Esophagus (tissue), 2 donors: ENCODE measurements around the gene GIMAP8. TPM values are rescaled to one million over a fixed set of nuclear protein-coding genes. Genes with fewer than 3 reads are reported as not detected.
A peak's percentile ranks its signal among the peaks of the same experiment; 100 is the strongest.
"Not testable (repeated sequence)": the region's sequence is repeated elsewhere in the genome, so short reads cannot be mapped to it uniquely, and the experiment has no call there.

ENCODE experiments used
- H3K27ac ChIP-seq, 2 donors: one replicate each; pipeline ENCODE4 v1.5.1; 2013; ENCODE audit warnings: low read depth in 2 of 2, mild to moderate bottlenecking in 2 of 2, inconsistent platforms in 1 of 2, low read length in 1 of 2, moderate library complexity in 1 of 2
- H3K27me3 ChIP-seq, 2 donors: one replicate each; pipeline ENCODE4 v1.6.1; 2013; ENCODE audit warnings: low read length in 2 of 2, control low read depth in 1 of 2, mild to moderate bottlenecking in 1 of 2; ENCODE audit not compliant: insufficient read depth in 2 of 2, control insufficient read depth in 1 of 2
- H3K36me3 ChIP-seq, 2 donors: one replicate each; pipeline ENCODE4 v1.6.1; 2013; ENCODE audit warnings: low read length in 1 of 2; ENCODE audit not compliant: control insufficient read depth in 2 of 2, insufficient read depth in 2 of 2
- H3K4me1 ChIP-seq, 2 donors: one replicate each; pipeline ENCODE4 v1.6.1; 2013; ENCODE audit warnings: low read length in 1 of 2; ENCODE audit not compliant: control insufficient read depth in 2 of 2, insufficient read depth in 2 of 2
- H3K4me3 ChIP-seq, 2 donors: one replicate each; pipeline ENCODE4 v1.5.1; 2013; ENCODE audit warnings: low read length in 2 of 2, mild to moderate bottlenecking in 2 of 2, low read depth in 1 of 2, moderate library complexity in 1 of 2
- H3K9me3 ChIP-seq, 2 donors: one replicate each; pipeline ENCODE4 v1.6.1; 2013; ENCODE audit warnings: mild to moderate bottlenecking in 2 of 2, low read depth in 1 of 2, low read length in 1 of 2, moderate library complexity in 1 of 2; ENCODE audit not compliant: control insufficient read depth in 2 of 2, insufficient read depth in 1 of 2
- WGBS, 2 donors: extraction: QIAGEN DNeasy Blood & Tissue Kit; methylation state at CpG; one replicate each; pipeline ENCODE4 v1.1.7; 2013; 5-methylcytosine and 5-hydroxymethylcytosine counted together
- polyA plus RNA-seq, 2 donors: library from polyadenylated mRNA; stranded (reverse); fragments of 200-250 nt; gene quantifications; one replicate each; pipeline ENCODE4 v1.2.3, GENCODE V29; 2013
- donor health status: healthy with polysubstance abuse.
- donor health status: Bipolar disorder and iron deficiency.

The GIMAP8 gene
- polyA plus RNA-seq, 2 donors, result 1.8 to 1.9 TPM

DNA sequence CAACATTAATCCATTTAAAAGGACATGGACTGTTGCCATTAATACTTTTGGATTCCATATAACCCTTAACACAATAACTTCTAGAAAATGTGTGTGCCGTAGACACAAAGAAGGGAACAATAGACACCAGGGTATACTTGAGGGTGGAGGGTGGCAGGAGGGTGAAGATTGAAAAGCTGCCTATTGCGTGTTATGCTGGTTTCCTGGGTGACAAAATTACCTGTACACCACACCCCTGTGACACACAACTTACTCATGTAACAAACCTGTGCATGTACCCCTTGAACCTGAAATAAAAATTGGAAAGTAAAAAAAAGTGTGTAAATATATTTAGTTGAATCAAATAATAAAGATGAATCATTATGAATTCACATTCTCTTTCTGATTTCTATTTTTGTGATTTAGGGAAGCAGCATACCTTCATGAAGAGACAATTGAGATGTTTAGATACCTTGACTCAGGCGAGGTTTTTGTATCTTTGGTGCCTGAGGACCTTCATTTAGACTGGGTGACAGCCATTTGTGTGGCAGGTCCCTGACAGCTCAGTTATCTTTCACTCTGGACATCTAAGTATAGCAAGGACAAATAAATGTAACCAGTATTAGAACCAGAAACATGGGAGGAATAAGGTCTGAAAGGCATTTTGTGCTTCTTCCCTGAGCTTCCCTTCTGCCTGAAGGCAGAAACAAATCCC is 28.7 kb downstream of the GIMAP8 start:
- Histone ChIP-seq H3K4me3 (no peak overlapping the region), H3K4me1 (peaks cover 0 to 3% of the 10 kb centered on the region in 2 donors), H3K36me3 (no peaks in the 10 kb centered on the region), H3K9me3 (no peaks in the 10 kb centered on the region), H3K27ac (no peak overlapping the region), H3K27me3 (no peaks in the 10 kb centered on the region)
- WGBS, 2 donors, result 46 to 49% methylated on average over 3 of the region's 3 CpGs

GRCh38 chr7:150481186-150481920 is 30.9 kb downstream of the GIMAP8 start:
- H3K27ac ChIP-seq, result peak overlapping the region; percentile 24 to 74
- H3K4me3 ChIP-seq, result no peak overlapping the region
- H3K36me3 ChIP-seq, result no peaks in the 10 kb centered on the region
- H3K27me3 ChIP-seq, result no peaks in the 10 kb centered on the region
- H3K4me1 ChIP-seq, result peaks cover 0 to 3% of the 10 kb centered on the region in 2 donors
- H3K9me3 ChIP-seq, result no peaks in the 10 kb centered on the region
- WGBS, 2 donors, result 66 to 73% methylated on average over 9 of the region's 9 CpGs

DNA sequence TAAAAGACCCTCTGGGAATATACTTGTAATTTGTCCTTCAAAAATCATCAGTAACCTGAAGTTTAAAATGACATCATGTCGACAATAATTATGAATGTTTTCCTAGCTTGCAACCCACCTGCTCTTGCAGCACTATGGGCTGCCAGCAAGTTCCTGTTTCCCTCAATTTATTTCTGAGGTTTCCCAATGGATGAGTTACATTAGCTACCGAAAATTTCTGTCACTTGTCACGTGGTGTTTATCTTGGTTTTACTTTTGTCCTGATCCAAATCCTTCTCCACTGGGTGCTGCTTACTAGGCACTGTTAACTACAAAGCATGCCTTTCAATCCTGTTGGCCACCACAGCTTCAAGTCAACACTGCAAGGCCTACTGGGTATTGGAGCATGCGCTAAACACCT is 31.5 kb downstream of the GIMAP8 start:
- WGBS, 2 donors, result 65 to 72% methylated on average over 4 of the region's 4 CpGs
- Histone ChIP-seq H3K36me3 (no peaks in the 10 kb centered on the region), H3K27ac (peak overlapping the region in 1 of 2 donors; percentile 24)

DNA sequence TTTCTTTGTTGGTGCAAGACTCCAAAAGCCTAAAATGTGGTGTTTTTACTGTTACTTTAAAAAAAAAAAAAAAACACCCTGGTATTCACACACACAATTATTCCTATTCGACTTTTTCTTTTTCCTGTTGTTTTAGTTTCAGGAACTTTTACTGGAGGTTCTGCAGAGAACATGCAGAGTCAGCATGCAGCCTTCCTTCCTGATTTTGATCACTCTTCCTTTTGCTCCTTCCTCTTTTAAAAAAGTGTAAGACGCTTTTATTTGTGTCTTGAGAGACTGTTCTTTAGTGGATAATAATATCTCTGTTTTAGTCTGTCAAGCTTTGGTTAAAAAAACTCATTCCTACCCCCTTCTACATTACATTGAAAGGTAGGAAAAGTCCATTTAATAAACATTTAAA is 33.1 kb downstream of the GIMAP8 start:
- not testable (repeated sequence) for H3K27ac ChIP-seq, H3K4me1 ChIP-seq, H3K36me3 ChIP-seq, H3K27me3 ChIP-seq, H3K4me3 ChIP-seq, H3K9me3 ChIP-seq
- WGBS, 2 donors, result 36 to 43% methylated on average over 2 of the region's 2 CpGs

More for the DNA sequence above, 31.5 kb downstream of the GIMAP8 start:
- H3K9me3 ChIP-seq, result no peaks in the 10 kb centered on the region
- no peaks in the 10 kb centered on the region for H3K27me3 ChIP-seq
- peaks cover 0 to 3% of the 10 kb centered on the region in 2 donors for H3K4me1 ChIP-seq
- no peak overlapping the region for H3K4me3 ChIP-seq

DNA sequence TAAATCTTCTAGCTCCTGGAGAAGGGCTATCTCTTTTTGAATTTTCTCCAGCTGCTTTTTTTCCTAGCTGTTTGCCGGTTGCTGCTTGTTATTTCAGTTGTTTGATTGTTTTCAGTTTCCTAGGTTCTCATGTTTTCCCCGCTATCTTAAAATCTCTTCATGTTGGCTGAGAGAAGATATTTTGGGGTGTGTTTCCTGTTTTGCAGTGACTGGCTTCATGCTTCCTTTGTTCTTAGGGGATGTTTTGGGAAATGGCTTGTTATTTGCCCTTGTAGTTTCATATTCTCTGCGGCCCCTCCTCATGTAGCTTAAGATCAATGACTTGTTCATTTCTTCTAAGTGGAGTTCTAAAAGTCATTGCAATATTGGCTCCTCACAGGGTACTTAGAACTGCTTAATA is 33.6 kb downstream of the GIMAP8 start:
- not testable (repeated sequence) for H3K9me3 ChIP-seq, H3K36me3 ChIP-seq, H3K27ac ChIP-seq, H3K4me1 ChIP-seq, H3K4me3 ChIP-seq, H3K27me3 ChIP-seq
- 44 to 48% methylated on average over 3 of the region's 3 CpGs for WGBS, 2 donors

- WGBS, 2 donors, result 73 to 78% methylated on average over 2 of the region's 2 CpGs
- H3K4me3 ChIP-seq, result no peak overlapping the region
These were observed 37.2 kb downstream of the GIMAP8 start for GRCh38 chr7:150487625-150488024.

GRCh38 chr7:150489782-150490181 is 39.4 kb downstream of the GIMAP8 start:
- 82 to 98% methylated on average over 1 of the region's 1 CpG for WGBS, 2 donors
- Histone ChIP-seq H3K4me1 (no peaks in the 10 kb centered on the region), H3K9me3 (no peaks in the 10 kb centered on the region), H3K27ac (no peak overlapping the region), H3K36me3 (no peaks in the 10 kb centered on the region), H3K4me3 (no peak overlapping the region), H3K27me3 (no peaks in the 10 kb centered on the region)

More at GRCh38 chr7:150487625-150488024, 37.2 kb downstream of the GIMAP8 start:
- Histone ChIP-seq H3K27ac (no peak overlapping the region), H3K9me3 (no peaks in the 10 kb centered on the region), H3K36me3 (no peaks in the 10 kb centered on the region), H3K4me1 (no peaks in the 10 kb centered on the region), H3K27me3 (no peaks in the 10 kb centered on the region)

DNA sequence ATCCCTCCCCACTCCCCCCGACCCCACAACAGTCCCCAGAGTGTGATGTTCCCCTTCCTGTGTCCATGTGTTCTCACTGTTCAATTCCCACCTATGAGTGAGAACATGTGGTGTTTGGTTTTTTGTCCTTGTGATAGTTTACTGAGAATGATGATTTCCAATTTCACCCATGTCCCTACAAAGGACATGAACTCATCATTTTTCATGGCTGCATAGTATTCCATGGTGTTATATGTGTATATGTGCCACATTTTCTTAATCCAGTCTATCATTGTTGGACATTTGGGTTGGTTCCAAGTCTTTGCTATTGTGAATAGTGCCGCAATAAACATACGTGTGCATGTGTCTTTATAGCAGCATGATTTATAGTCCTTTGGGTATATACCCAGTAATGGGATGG is 43.0 kb downstream of the GIMAP8 start:
- WGBS, 2 donors, result 20 to 47% methylated on average over 1 of the region's 3 CpGs
- H3K4me1 ChIP-seq, H3K36me3 ChIP-seq, H3K27ac ChIP-seq, H3K27me3 ChIP-seq, H3K9me3 ChIP-seq, H3K4me3 ChIP-seq: not testable (repeated sequence)

GRCh38 chr7:150502519-150502918 is 52.1 kb downstream of the GIMAP8 start:
- Histone ChIP-seq H3K9me3 (no peaks in the 10 kb centered on the region), H3K36me3 (no peaks in the 10 kb centered on the region), H3K27ac (no peak overlapping the region), H3K27me3 (no peaks in the 10 kb centered on the region), H3K4me3 (no peak overlapping the region), H3K4me1 (no peaks in the 10 kb centered on the region)

- H3K4me3 ChIP-seq, result no peak overlapping the region
- H3K9me3 ChIP-seq, result no peaks in the 10 kb centered on the region
- peak overlapping the region in 1 of 2 donors; percentile 0 for H3K27ac ChIP-seq
- no peaks in the 10 kb centered on the region for H3K4me1 ChIP-seq
- WGBS, 2 donors, result 78 to 83% methylated on average over 4 of the region's 4 CpGs
- H3K36me3 ChIP-seq, result no peaks in the 10 kb centered on the region
- no peaks in the 10 kb centered on the region for H3K27me3 ChIP-seq
These were observed 52.7 kb downstream of the GIMAP8 start for GRCh38 chr7:150503155-150503554.
